Measurements from ENCODE around the gene ASIC2.

Gene ASIC2

DNA sequence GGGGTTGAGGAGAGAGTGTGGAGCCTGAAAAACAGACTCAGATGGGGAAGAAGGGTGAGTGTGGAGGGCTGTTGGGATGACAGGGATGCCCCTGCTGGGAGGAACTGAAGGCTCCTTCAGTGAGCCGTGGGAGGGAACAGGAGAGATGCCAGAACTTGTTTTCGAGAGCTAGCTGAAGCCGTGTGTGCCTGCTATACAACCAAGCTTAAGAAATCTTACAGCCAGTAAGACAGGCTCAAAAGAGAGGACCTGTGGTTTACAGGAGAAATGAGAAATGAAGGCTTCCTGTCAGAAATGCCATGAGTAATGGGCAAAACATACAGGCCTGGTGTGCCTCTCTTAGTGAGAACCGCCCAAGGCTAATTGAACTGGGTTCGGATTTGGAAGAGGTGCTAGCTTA lies 201.8 kb downstream of the ASIC2 start:
- Histone ChIP-seq H2AFZ (ENCODE audit: low read depth, low read length) (no peak overlapping the region), H3K27me3 (ENCODE audit: insufficient read depth, low read length) (no peaks in the 10 kb centered on the region), H3K4me3 (ENCODE audit: low read length) (no peak overlapping the region), H3K36me3 (ENCODE audit: insufficient read depth, low read length) (no peaks in the 10 kb centered on the region), H3K9me3 (ENCODE audit: low read length) (no peaks in the 10 kb centered on the region), H3K4me1 (ENCODE audit: insufficient read depth, low read length) (no peaks in the 10 kb centered on the region)

DNA sequence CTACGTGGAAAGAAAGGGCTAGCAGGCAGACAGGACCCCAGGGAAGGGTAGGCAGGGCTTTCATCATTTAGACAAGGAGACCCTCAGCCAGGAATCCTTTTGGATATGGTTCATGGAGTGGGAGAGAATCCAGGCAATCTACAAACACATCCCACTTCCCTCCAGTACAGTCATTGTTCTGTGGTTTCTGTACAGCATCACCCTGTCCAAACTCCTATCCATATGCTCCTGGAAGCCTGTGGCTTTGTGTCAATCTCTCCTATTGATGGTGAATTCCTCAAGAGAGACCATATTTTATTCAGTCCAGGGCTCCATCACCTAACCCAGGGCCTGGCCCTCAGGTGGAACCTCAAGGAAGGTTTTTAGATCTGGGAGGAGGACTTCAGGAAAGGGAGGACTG lies 202.3 kb downstream of the ASIC2 start:
- no peaks in the 10 kb centered on the region for H3K27me3 ChIP-seq (ENCODE audit: insufficient read depth, low read length)
- H3K4me1 ChIP-seq (ENCODE audit: insufficient read depth, low read length) = no peaks in the 10 kb centered on the region
- H2AFZ ChIP-seq (ENCODE audit: low read depth, low read length) = no peak overlapping the region
- no peaks in the 10 kb centered on the region for H3K9me3 ChIP-seq (ENCODE audit: low read length)
- no peaks in the 10 kb centered on the region for H3K36me3 ChIP-seq (ENCODE audit: insufficient read depth, low read length)
- no peak overlapping the region for H3K4me3 ChIP-seq (ENCODE audit: low read length)

DNA sequence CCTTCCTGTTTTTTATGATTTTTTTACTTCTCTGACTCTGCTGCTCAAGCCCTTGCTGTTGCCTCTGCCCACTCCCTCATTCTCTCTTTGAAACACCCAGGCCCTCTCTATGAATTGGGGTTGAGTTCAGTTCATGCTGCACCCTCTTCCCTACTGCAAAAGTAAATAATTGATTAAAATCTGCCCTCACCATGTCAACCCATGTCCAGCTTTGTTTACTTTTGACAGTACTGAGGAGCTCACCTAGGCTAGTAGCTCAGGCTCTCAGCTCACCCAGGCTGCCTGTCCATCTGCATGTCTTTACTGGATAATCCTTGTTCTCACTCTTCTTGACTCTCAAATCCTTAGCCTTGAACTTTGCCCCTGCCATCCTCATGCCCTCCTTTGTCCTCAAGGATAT lies 206.2 kb downstream of the ASIC2 start:
- Histone ChIP-seq H3K9me3 (ENCODE audit: low read length) (no peaks in the 10 kb centered on the region), H3K27me3 (ENCODE audit: insufficient read depth, low read length) (no peaks in the 10 kb centered on the region), H2AFZ (ENCODE audit: low read depth, low read length) (no peak overlapping the region), H3K36me3 (ENCODE audit: insufficient read depth, low read length) (no peaks in the 10 kb centered on the region), H3K4me3 (ENCODE audit: low read length) (no peak overlapping the region), H3K4me1 (ENCODE audit: insufficient read depth, low read length) (no peaks in the 10 kb centered on the region)

DNA sequence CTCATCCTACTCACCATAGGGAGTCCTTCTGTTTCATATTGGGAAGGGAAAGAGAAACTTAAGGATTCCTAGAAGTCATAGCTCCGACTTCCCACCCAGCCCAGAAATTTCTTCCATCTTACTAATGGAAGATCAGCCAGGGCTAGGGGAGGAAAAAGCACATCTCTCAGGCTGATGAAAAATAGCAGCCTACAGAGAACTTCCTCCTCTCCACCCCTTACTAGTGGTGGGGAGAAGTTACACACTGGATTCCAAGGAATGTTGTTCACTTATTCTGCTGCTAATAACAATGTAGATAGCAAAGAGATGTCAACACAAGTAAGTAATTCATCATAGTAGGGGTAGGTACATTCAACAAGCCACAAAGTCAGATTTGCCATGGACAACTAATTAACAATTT lies 207.1 kb downstream of the ASIC2 start:
- H2AFZ ChIP-seq (ENCODE audit: low read depth, low read length) = no peak overlapping the region
- no peaks in the 10 kb centered on the region for H3K9me3 ChIP-seq (ENCODE audit: low read length)
- no peaks in the 10 kb centered on the region for H3K27me3 ChIP-seq (ENCODE audit: insufficient read depth, low read length)
- H3K4me1 ChIP-seq (ENCODE audit: insufficient read depth, low read length) = no peaks in the 10 kb centered on the region
- no peak overlapping the region for H3K4me3 ChIP-seq (ENCODE audit: low read length)
- H3K36me3 ChIP-seq (ENCODE audit: insufficient read depth, low read length) = no peaks in the 10 kb centered on the region

DNA sequence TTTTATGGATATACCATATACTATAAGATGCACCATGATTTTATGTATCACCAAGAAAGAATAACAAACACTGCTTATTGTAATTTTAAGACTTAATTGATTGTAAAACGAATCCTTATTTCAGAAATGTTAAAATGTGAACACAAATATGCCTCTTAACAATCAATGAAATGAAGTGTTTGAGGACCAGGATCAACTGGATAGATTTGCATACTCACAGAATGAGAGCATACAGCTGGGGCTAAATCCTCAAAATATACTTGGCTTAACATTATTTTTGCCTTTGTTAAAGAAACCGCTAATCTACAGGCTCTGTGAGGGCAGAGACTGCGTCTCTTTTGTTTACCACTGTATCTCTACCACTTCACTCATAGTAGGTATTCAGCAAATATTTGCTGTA lies 207.8 kb downstream of the ASIC2 start:
- Histone ChIP-seq H2AFZ (ENCODE audit: low read depth, low read length) (no peak overlapping the region), H3K9me3 (ENCODE audit: low read length) (no peaks in the 10 kb centered on the region), H3K4me1 (ENCODE audit: insufficient read depth, low read length) (no peaks in the 10 kb centered on the region), H3K36me3 (ENCODE audit: insufficient read depth, low read length) (no peaks in the 10 kb centered on the region), H3K4me3 (ENCODE audit: low read length) (no peak overlapping the region), H3K27me3 (ENCODE audit: insufficient read depth, low read length) (no peaks in the 10 kb centered on the region)

DNA sequence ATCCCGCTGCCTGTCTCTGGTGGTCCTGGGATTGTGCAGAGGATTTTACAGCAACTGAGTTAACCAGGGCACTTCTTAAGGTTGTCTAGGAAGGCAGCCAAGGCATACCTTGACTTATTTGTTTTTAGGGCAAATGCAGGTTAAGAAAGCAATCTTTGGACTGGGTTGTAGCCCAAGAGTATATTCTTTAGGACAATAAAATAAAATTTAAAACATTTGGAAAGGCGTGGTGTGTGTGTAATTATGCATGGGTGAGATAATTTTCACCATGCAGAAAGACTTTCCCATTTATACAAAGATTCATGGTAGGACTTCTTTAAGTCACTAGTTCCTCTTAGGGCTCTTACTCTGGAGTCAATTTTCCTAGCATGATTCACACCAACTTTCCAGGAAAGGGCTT lies 208.3 kb downstream of the ASIC2 start:
- Histone ChIP-seq H2AFZ (ENCODE audit: low read depth, low read length) (no peak overlapping the region), H3K36me3 (ENCODE audit: insufficient read depth, low read length) (no peaks in the 10 kb centered on the region), H3K4me1 (ENCODE audit: insufficient read depth, low read length) (no peaks in the 10 kb centered on the region), H3K4me3 (ENCODE audit: low read length) (no peak overlapping the region), H3K27me3 (ENCODE audit: insufficient read depth, low read length) (no peaks in the 10 kb centered on the region), H3K9me3 (ENCODE audit: low read length) (no peaks in the 10 kb centered on the region)

DNA sequence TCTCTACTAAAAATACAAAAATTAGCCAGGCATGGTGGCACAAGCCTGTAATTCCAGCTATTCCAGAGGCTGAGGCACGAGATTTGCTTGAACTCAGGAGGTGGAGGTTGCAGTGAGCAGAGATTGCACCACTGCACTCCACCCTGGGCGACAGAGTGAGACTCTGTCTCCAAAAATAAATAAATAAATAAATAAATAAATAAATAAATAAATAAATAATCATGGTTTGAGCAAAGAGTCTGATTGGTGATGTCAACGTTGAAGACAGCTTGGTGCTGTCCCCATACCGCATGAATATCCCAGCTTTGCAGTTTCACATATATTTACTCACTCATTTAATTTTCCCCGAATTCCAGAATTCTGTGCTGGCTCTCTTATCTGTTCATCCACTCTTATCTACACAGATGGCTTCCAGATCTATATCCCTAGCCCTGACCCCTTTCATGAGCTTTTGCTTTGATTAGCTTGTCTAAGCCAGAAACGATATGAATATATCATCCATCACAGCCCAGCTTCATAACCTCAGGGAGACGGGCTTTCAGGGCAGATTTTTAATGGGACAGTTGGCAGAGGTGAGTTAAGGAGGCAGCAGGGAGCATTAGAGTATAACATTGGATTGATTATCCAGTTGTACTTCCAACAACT lies 210.4 kb downstream of the ASIC2 start:
- H3K9me3 ChIP-seq (ENCODE audit: low read length) = no peaks in the 10 kb centered on the region
- H3K36me3 ChIP-seq (ENCODE audit: insufficient read depth, low read length) = no peaks in the 10 kb centered on the region
- no peak overlapping the region for H3K4me3 ChIP-seq (ENCODE audit: low read length)
- H3K4me1 ChIP-seq (ENCODE audit: insufficient read depth, low read length) = no peaks in the 10 kb centered on the region
- no peak overlapping the region for H2AFZ ChIP-seq (ENCODE audit: low read depth, low read length)
- no peaks in the 10 kb centered on the region for H3K27me3 ChIP-seq (ENCODE audit: insufficient read depth, low read length)

DNA sequence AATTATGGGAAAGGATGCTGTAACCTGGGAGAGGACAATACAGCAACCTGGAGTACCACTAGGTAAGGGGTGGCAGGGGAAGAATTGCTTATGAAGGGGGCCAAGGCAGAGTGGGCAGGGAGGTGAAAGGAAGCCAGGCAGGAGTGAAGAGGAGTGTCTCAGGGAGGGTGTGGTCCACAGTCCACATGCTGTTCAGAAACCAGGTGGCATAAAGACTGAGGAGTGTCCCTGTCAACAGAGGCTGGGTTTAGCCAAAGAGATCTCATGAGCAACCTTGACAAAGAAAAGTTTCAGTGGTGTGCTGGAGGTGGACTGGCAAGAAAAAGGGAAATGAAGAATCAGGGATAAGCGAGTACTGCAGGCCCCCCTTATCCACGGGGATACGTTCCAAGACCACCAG lies 213.0 kb downstream of the ASIC2 start:
- no peaks in the 10 kb centered on the region for H3K36me3 ChIP-seq (ENCODE audit: insufficient read depth, low read length)
- no peaks in the 10 kb centered on the region for H3K9me3 ChIP-seq (ENCODE audit: low read length)
- no peak overlapping the region for H3K4me3 ChIP-seq (ENCODE audit: low read length)
- no peaks in the 10 kb centered on the region for H3K4me1 ChIP-seq (ENCODE audit: insufficient read depth, low read length)
- H3K27me3 ChIP-seq (ENCODE audit: insufficient read depth, low read length) = peaks cover 4% of the 10 kb centered on the region
- no peak overlapping the region for H2AFZ ChIP-seq (ENCODE audit: low read depth, low read length)

DNA sequence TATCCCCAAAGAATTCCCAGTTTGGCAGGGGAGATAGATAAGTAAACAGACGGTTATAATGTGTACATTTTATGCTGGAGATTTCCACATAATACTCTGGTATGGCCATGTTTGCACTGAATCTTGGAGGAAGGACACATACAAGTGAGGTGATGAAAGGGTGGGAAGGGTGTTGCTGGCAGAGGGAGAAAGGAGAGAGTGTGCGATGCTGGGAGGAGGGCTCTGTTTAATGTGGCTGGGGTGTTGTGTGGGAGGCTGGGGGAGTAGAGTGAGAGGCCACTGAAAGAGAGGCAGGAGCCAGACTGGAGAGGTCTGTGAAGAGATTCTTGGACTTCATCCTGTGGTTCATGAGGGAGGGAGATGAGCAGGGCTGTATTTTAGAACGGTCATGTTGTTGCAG lies 213.9 kb downstream of the ASIC2 start:
- no peaks in the 10 kb centered on the region for H3K36me3 ChIP-seq (ENCODE audit: insufficient read depth, low read length)
- H3K27me3 ChIP-seq (ENCODE audit: insufficient read depth, low read length) = peaks cover 4% of the 10 kb centered on the region
- H2AFZ ChIP-seq (ENCODE audit: low read depth, low read length) = no peak overlapping the region

DNA sequence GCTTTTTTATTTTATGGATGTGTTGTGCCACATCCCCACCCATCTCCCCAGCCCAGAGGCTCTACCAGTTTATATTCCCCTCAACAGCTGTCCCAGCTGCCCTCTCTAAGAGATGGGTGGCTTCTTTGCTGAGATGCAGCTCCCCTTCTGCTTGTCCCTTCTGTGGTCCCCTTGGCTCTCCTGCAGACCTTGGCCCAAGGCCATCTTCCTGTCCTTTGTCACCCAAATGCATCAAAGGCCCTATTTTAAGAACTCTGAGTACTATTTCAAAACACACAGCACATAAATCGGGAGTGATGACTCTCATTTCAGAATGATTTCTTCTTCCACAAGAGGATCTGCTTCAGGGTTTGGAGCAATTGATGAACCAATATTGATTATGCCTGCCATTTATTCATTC lies 216.1 kb downstream of the ASIC2 start:
- Histone ChIP-seq H3K4me1 (ENCODE audit: insufficient read depth, low read length) (peaks cover 12% of the 10 kb centered on the region), H3K27me3 (ENCODE audit: insufficient read depth, low read length) (peaks cover 4% of the 10 kb centered on the region), H3K9me3 (ENCODE audit: low read length) (no peaks in the 10 kb centered on the region), H3K36me3 (ENCODE audit: insufficient read depth, low read length) (no peaks in the 10 kb centered on the region), H2AFZ (ENCODE audit: low read depth, low read length) (no peak overlapping the region), H3K4me3 (ENCODE audit: low read length) (no peak overlapping the region)

More for the DNA sequence above, 213.9 kb downstream of the ASIC2 start:
- H3K9me3 ChIP-seq (ENCODE audit: low read length) = no peaks in the 10 kb centered on the region
- H3K4me3 ChIP-seq (ENCODE audit: low read length) = no peak overlapping the region
- H3K4me1 ChIP-seq (ENCODE audit: insufficient read depth, low read length) = no peaks in the 10 kb centered on the region

DNA sequence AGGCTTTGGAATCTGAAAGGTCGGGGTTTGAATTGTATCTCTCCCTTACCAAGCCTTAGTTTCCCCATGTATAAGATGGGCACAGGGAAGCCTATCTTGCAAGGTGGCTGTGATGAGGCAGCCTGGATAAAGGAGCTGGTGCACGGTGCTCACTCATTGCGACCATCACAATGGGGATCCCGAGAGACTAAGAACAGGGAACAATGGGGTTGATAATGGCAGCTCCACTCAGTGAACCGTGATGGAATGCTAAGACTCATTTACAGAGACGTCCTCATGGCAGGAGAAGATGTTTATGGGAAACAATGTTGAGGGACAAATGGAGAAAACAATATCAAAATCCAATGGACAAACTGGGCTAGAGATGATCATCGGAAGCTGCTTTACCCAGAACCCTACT lies 219.7 kb downstream of the ASIC2 start:
- Histone ChIP-seq H3K27me3 (ENCODE audit: insufficient read depth, low read length) (peaks cover 4% of the 10 kb centered on the region), H3K9me3 (ENCODE audit: low read length) (no peaks in the 10 kb centered on the region), H3K4me1 (ENCODE audit: insufficient read depth, low read length) (peaks cover 12% of the 10 kb centered on the region), H2AFZ (ENCODE audit: low read depth, low read length) (no peak overlapping the region), H3K4me3 (ENCODE audit: low read length) (no peak overlapping the region), H3K36me3 (ENCODE audit: insufficient read depth, low read length) (no peaks in the 10 kb centered on the region)

DNA sequence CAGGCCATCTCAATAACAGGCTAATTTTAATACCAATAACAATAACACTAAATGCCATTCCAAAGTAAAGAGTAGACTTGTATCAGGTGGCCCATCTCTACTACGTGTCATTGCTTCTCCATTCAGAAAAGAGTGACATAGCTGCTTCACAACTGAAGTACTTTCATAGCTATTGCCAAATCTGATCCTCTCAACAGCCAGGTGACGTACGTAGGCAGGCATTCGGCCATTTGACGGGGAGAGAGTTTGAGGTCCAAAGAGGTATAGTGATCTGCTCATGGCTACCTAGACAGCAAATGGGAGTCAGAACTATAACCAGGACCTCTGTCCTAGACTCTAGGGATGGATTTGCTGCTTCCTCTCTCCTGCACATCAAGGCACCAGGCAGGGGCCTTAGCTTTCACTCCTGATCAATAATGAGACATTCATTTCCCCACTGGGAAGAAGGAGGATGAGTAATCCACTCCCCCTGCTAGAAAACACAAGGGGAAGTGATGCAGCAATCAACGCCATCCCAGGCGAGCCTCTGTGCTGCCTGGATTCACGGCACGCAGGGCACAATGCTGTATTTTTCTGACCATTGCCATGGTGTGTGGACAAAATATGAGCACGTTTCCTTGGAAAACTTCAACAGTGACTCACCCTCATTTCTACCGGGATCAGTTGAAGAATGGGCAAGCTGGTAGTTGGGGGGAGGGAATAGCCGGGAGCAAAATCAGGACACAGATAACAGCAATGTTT lies 220.5 kb downstream of the ASIC2 start:
- H3K4me3 ChIP-seq (ENCODE audit: low read length) = no peak overlapping the region
- no peaks in the 10 kb centered on the region for H3K36me3 ChIP-seq (ENCODE audit: insufficient read depth, low read length)
- peaks cover 4% of the 10 kb centered on the region for H3K27me3 ChIP-seq (ENCODE audit: insufficient read depth, low read length)
- H3K9me3 ChIP-seq (ENCODE audit: low read length) = no peaks in the 10 kb centered on the region
- H3K4me1 ChIP-seq (ENCODE audit: insufficient read depth, low read length) = peaks cover 12% of the 10 kb centered on the region
- H2AFZ ChIP-seq (ENCODE audit: low read depth, low read length) = no peak overlapping the region

DNA sequence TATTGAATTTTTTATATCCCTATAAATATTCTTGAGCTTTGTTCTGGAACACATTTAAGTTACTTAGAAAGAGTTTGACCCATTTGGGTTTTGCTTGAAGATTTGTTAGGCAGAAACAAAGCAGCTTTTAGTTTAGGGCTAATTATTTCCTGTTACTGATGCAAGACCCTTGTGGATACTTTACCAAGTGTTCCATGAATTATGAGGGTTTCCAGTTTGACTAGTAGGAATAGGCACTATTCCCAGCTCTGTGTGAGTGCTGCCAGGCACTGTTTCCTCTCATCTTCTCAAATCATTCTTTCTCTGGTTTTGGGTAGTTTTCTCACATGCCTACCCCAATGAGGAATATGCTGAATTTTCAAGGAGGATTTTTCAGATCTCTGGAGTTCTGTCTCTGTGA lies 221.4 kb downstream of the ASIC2 start:
- H3K4me3 ChIP-seq (ENCODE audit: low read length) = no peak overlapping the region
- no peaks in the 10 kb centered on the region for H3K27me3 ChIP-seq (ENCODE audit: insufficient read depth, low read length)
- no peaks in the 10 kb centered on the region for H3K9me3 ChIP-seq (ENCODE audit: low read length)
- H3K36me3 ChIP-seq (ENCODE audit: insufficient read depth, low read length) = no peaks in the 10 kb centered on the region
- peaks cover 12% of the 10 kb centered on the region for H3K4me1 ChIP-seq (ENCODE audit: insufficient read depth, low read length)
- H2AFZ ChIP-seq (ENCODE audit: low read depth, low read length) = no peak overlapping the region

DNA sequence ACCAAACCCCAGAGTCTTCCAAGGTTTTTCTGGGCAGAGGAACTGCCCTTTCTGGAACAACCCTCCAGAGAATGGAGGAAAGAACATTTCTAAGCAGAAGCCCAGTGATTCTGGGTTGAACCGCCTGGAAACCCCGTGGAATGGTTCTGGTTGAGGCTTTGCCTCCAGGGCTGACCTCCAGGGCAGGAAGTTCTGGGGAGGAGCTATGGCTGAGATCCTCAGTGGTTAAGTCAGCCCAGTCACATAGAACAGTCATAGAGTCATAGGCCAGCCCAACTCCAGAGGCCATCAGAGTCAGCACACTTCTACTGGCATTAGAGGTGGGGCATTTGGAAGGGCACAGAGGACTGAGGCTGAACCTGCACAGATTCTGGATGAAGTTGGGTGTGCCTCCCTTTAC lies 235.5 kb downstream of the ASIC2 start:
- no peaks in the 10 kb centered on the region for H3K9me3 ChIP-seq (ENCODE audit: low read length)
- H3K4me3 ChIP-seq (ENCODE audit: low read length) = no peak overlapping the region
- no peak overlapping the region for H2AFZ ChIP-seq (ENCODE audit: low read depth, low read length)
- no peaks in the 10 kb centered on the region for H3K27me3 ChIP-seq (ENCODE audit: insufficient read depth, low read length)
- H3K36me3 ChIP-seq (ENCODE audit: insufficient read depth, low read length) = no peaks in the 10 kb centered on the region
- no peaks in the 10 kb centered on the region for H3K4me1 ChIP-seq (ENCODE audit: insufficient read depth, low read length)

Measured in neuron (in vitro differentiated cells).